ENCODE data around the gene KRTAP9-1.
"Not testable (repeated sequence)": the region's sequence is repeated elsewhere in the genome, so short reads cannot be mapped to it uniquely, and the experiment has no call there.

Gene KRTAP9-1

GRCh38 chr17:41189837-41190318 is at the start of gene KRTAP9-1:
TSS of gene KRTAP9-1 (plus strand) at chr17:41189887. CDS start at chr17:41189887, 0 bp downstream.
- DNase-seq (ENCODE audit: low spot score), result not testable (repeated sequence)

- no peak for DNase-seq (ENCODE audit: low spot score)
These were observed 49.1 kb upstream of the KRTAP9-1 start, which contains the start of gene KRTAP4-6 for GRCh38 chr17:41140360-41141131. TSS of gene KRTAP4-6 (minus strand) at chr17:41140544. CDS start at chr17:41140487, 57 bp downstream.

- no peak for DNase-seq (ENCODE audit: low spot score)
These were observed 48.3 kb upstream of the KRTAP9-1 start for GRCh38 chr17:41141361-41141760.

DNA sequence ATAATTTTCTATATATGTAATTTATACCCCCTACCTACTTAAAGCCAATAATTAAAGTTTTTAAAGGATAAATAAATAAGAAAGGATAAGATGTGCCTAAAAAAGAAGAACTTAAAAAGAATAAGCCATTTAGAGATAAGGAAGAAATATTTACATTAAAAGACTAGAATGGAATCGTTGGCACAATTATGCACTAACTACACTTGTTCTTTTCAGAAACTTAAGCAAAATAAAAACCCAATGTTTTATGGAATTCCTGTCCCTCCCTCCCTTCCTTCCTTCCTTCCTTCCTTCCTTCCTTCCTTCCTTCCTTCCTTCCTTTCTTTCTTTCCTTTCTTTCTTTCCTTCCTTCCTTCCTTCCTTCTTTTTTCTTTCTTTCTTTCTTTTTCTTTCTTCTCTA is 44.8 kb upstream of the KRTAP9-1 start:
- DNase-seq (ENCODE audit: low spot score), result no peak

- no peak for DNase-seq (ENCODE audit: low spot score)
These were observed 44.4 kb upstream of the KRTAP9-1 start for GRCh38 chr17:41145261-41145660.

- no peak for DNase-seq (ENCODE audit: low spot score)
These were observed 42.0 kb upstream of the KRTAP9-1 start for GRCh38 chr17:41147531-41148204.

GRCh38 chr17:41148971-41149651 is 40.6 kb upstream of the KRTAP9-1 start:
- DNase-seq (ENCODE audit: low spot score), result not testable (repeated sequence)

DNA sequence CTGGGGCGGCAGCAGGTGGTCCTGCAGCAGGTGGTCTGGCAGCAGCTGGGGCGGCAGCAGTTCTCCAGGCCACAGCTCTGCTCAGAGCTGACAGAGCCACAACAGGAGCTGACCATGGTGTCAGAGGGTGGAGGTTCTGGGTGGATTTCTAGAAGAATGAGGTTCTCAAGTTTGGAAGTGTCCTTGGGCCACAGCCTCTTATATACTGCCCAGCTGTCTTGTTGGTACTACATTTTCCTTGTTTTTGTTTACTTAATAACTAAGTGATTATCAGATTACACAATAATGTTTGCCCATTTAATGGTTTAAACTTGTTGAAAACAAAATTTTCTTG is 40.1 kb upstream of the KRTAP9-1 start, which contains the start of gene KRTAP4-5:
KRTAP4-5 (minus strand) TSS at position 174 of the 334 bp plus-strand sequence; CDS start at position 116, 58 bp downstream.
- no peak for DNase-seq (ENCODE audit: low spot score)

DNA sequence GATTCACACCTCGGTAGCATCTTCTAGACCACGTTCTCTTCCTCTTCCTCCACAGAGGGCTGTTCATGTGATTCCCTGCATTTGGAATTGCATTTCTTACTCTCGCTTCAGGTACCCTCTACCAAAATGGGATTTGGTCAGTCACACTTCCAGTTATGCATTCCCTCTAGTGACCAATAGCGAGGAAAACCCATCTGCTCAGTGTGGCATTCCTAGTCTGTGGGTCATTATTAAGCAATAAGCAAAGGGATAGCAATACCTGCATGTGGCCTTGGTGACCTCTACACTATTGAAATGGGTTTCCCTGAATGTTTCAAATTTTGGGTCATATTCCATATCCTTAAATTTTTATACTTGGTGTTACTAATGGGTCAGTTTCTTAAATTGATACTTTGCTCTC is 39.7 kb upstream of the KRTAP9-1 start:
- no peak for DNase-seq (ENCODE audit: low spot score)

DNA sequence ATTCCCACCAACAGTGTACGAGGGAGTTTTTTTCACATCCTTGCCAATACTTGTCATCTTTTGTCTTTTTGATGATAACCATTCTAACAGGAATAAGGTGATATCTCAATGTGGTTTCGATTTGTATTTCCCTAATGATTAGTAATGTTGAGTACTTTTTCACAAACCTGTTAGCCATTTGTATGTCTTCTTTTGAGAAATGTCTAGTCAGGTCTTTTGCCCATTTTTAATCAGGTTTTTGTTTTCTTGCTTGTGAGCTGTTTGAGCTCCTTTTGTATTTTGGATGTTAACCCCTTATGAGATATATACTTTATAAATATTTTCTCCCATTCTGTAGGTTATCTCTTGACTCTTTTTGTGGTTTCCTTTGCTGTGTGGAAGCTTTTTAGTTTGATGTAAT is 38.2 kb upstream of the KRTAP9-1 start:
- no peak for DNase-seq (ENCODE audit: low spot score)

GRCh38 chr17:41153856-41154255 is 35.8 kb upstream of the KRTAP9-1 start:
- DNase-seq (ENCODE audit: low spot score), result no peak

- DNase-seq (ENCODE audit: low spot score), result not testable (repeated sequence)
These were observed 29.5 kb upstream of the KRTAP9-1 start for GRCh38 chr17:41160190-41160589.

DNA sequence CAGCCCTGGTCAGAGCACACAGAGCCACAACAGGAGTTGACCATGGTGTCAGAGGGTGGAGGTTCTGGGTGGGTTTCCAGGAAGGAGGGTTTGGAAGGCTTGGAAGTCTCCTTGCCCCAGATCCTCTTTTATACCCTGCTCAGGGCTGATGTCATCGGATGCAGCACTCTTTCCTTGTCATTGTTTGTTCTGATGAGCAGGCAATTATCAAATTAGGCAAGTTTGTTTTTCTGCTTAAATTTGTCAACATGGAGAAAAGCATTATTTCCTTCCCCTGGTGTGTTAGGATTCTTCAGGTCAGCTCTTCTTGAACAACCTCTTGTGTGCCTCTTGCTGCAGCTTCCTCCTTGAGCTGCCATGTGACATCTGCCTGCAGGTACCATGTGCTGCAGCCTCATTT is 29.0 kb upstream of the KRTAP9-1 start, which contains the start of gene KRTAP4-4:
KRTAP4-4 (minus strand) TSS at position 101 of the 400 bp plus-strand sequence; CDS start at position 44, 57 bp downstream.
- no peak for DNase-seq (ENCODE audit: low spot score)

- no peak for DNase-seq (ENCODE audit: low spot score)
These were observed 25.9 kb upstream of the KRTAP9-1 start for GRCh38 chr17:41163828-41164227.

DNA sequence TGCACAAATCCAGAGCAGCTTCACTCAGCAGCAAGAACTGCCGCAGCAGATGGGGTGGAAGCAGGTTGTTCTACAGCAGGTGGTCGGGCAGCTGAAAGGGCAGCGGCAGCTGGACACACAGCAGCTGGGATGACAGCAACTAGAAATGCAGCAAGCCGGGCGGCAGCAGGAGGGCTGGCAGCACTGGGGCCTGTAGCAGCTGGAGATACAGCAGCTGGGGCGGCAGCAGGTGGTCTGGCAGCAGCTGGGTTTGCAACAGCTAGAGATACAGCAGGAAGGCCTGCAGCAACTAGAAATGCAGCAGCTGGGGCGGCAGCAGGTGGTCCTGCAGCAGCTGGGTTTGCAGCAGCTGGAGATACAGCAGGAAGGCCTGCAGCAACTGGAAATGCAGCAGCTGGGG is 22.1 kb upstream of the KRTAP9-1 start:
- no peak for DNase-seq (ENCODE audit: low spot score)

GRCh38 chr17:41168121-41168520 is 21.6 kb upstream of the KRTAP9-1 start, which contains the start of gene KRTAP4-3:
TSS of gene KRTAP4-3 (minus strand) at chr17:41168221. CDS start at chr17:41168172, 49 bp downstream.
- no peak for DNase-seq (ENCODE audit: low spot score)

GRCh38 chr17:41171886-41172285 is 17.8 kb upstream of the KRTAP9-1 start:
- no peak for DNase-seq (ENCODE audit: low spot score)

GRCh38 chr17:41176744-41177387 is 12.8 kb upstream of the KRTAP9-1 start:
- no peak for DNase-seq (ENCODE audit: low spot score)

DNA sequence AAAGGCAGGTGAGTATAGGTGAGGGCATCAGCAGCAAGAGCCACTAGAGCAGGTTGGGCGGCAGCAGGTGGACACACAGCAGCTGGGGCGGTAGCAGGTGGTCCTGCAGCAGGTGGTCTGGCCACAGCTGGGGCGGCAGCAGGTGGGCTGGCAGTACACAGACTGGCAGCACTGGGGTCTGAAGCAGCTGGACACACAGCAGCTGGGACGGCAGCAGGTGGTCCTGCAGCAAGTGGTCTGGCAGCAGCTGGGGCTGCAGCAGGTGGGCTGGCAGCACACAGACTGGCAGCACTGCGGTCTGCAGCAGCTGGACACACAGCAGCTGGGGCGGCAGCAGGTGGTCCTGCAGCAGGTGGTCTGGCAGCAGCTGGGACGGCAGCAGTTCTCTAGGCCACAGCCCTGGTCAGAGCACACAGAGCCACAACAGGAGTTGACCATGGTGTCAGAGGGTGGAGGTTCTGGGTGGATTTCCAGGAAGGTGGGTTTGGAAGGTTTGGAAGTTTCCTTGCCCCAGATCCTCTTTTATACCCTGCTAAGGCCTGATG is 11.9 kb upstream of the KRTAP9-1 start, which contains the start of gene KRTAP4-2:
KRTAP4-2 (minus strand) TSS at position 495 of the 545 bp plus-strand sequence; CDS start at position 438, 57 bp downstream.
- DNase-seq (ENCODE audit: low spot score), result no peak

- DNase-seq (ENCODE audit: low spot score), result no peak
These were observed 11.3 kb upstream of the KRTAP9-1 start for GRCh38 chr17:41178341-41178740.

All from LoVo (cell line).